B cell (primary cell): Measurements from ENCODE around the gene ADAMTS17.

ENCODE experiments used
- EZH2 ChIP-seq: IDR thresholded peaks from 2 replicates; pipeline ENCODE4 v1.6.1; 2012; ENCODE audit warnings: borderline replicate concordance, low read depth, mild to moderate bottlenecking, moderate library complexity, low read length; ENCODE audit not compliant: insufficient read depth, poor library complexity, severe bottlenecking
- TF ChIP-seq, protein P1 (sequence below): fragments of 200-600 bp; IDR thresholded peaks from one replicate; pipeline ENCODE4 v1.8.0; 2022; ENCODE audit warnings: antibody characterized with exemption, mild to moderate bottlenecking

DNA sequence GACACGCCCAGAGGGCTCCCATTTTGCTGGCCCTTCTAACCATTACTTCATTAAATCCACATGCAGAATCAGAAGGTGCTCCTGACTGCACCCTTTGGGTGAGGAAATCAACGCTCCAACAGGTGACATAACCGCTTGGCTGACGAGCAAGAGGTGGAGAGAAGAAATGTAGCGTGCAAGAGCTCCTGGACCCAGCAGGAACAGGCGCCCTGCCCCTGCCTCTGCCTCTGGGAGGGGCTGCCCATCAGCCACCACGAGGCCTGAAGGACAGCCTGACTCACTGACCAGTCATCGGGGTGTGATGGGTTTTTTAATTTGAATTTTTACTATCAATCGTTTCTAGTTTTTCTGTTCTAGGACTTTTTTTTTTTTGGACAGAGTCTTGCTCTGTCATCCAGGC is 218.2 kb downstream of the ADAMTS17 start:
- TF ChIP-seq EZH2 = no peak
- TF ChIP-seq, protein P1, sequence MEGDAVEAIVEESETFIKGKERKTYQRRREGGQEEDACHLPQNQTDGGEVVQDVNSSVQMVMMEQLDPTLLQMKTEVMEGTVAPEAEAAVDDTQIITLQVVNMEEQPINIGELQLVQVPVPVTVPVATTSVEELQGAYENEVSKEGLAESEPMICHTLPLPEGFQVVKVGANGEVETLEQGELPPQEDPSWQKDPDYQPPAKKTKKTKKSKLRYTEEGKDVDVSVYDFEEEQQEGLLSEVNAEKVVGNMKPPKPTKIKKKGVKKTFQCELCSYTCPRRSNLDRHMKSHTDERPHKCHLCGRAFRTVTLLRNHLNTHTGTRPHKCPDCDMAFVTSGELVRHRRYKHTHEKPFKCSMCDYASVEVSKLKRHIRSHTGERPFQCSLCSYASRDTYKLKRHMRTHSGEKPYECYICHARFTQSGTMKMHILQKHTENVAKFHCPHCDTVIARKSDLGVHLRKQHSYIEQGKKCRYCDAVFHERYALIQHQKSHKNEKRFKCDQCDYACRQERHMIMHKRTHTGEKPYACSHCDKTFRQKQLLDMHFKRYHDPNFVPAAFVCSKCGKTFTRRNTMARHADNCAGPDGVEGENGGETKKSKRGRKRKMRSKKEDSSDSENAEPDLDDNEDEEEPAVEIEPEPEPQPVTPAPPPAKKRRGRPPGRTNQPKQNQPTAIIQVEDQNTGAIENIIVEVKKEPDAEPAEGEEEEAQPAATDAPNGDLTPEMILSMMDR = no peak
